Right lobe of liver (tissue), 6 donors: ENCODE measurements around the gene MYL3. TPM values are rescaled to one million over a fixed set of nuclear protein-coding genes. Genes with fewer than 3 reads are reported as not detected.

ENCODE experiments used
- ATAC-seq, 4 donors: fragments of 200-7000 bp; cut with Tn5 transposase; one replicate each; pipeline ENCODE4 v1.9.1; 2020; ENCODE audit warnings: mild to moderate bottlenecking in 4 of 4, moderate library complexity in 4 of 4
- DNase-seq, 3 donors: peaks; one replicate each; pipeline ENCODE4 v3.0.0-alpha.2; 2020
- H3K27ac ChIP-seq, 3 donors: fragments of 200-600 bp; one replicate each; pipeline ENCODE4 v1.8.0; 2022
- H3K27me3 ChIP-seq, 2 donors: fragments of 200-600 bp; one replicate each; pipeline ENCODE4 v1.8.0; 2022
- H3K36me3 ChIP-seq, 4 donors: fragments of 200-600 bp; sonication (generic) in 1 of 4; one replicate each; pipeline versions ENCODE4 v1.5.1 to v1.8.0; 2017 to 2022; ENCODE audit warnings: control low read depth in 1 of 4
- H3K4me1 ChIP-seq, 4 donors: fragments of 200-600 bp; sonication (generic) in 1 of 4; one replicate each; pipeline versions ENCODE4 v1.5.1 to v1.8.0; 2017 to 2022; ENCODE audit warnings: control low read depth in 1 of 4
- H3K4me3 ChIP-seq, 3 donors: fragments of 200-600 bp; one replicate each; pipeline ENCODE4 v1.8.0; 2022
- H3K9me3 ChIP-seq, 4 donors: fragments of 200-600 bp; sonication (generic) in 1 of 4; one replicate each; pipeline versions ENCODE4 v1.5.1 to v1.8.0; 2017 to 2022; ENCODE audit warnings: control low read depth in 1 of 4
- POLR2A ChIP-seq: fragments of 450-650 bp; IDR thresholded peaks from one replicate; pipeline ENCODE4 v1.6.1; 2017; ENCODE audit warnings: antibody characterized with exemption, mild to moderate bottlenecking
- WGBS: methylation state at CpG from one replicate; pipeline ENCODE4 v1.1.6; 2018; ENCODE audit warnings: low coverage, low lambda C conversion rate; ENCODE audit not compliant: insufficient coverage; ENCODE audit errors: missing lambda C conversion rate; 5-methylcytosine and 5-hydroxymethylcytosine counted together
- intact Hi-C, 2 donors: fragments of 100-400 bp; cut with DNase I; formaldehyde crosslinking; loops; one replicate each; pipeline versions ENCODE4 v1.11.2 to v1.14.1; 2022
- total RNA-seq, 6 experiments: library from RNA; depleted of rRNA in 2 of 6; stranded (reverse); fragments of >200 nt in 2 of 6; fragmentation: NEBNext Ultra II Directional in 3 of 6; extraction: Animal tissue kit (Norgen Biotek cat#: 25700) in 3 of 6; gene quantifications; one replicate each; pipeline versions ENCODE4 v1.1.0 to v1.2.4, GENCODE V29; 2016 to 2023
- TF ChIP-seq, protein P1 (sequence below), 4 donors: fragments of 200-600 bp in 3 of 4; fragments of 450-650 bp in 1 of 4; IDR thresholded peaks; one replicate each; pipeline versions ENCODE4 v1.5.1 to v1.8.0; 2016 to 2022; ENCODE audit warnings: antibody characterized with exemption in 4 of 4, mild to moderate bottlenecking in 2 of 4
- donor health status: DM: no; HTN: yes; CAD: no.
- donor health status: DM: no; HTN: no; CAD: no.
- donor health status: DM: no; HTN: no; CAD: no.
- donor health status: DM: no; HTN: yes; CAD: no.
- donor health status: DM: no; HTN: yes; CAD: no.

MYL3 gene
- total RNA-seq, 6 experiments from 2014 or later = 0.37 to 2.0 (median 1.00) TPM

DNA sequence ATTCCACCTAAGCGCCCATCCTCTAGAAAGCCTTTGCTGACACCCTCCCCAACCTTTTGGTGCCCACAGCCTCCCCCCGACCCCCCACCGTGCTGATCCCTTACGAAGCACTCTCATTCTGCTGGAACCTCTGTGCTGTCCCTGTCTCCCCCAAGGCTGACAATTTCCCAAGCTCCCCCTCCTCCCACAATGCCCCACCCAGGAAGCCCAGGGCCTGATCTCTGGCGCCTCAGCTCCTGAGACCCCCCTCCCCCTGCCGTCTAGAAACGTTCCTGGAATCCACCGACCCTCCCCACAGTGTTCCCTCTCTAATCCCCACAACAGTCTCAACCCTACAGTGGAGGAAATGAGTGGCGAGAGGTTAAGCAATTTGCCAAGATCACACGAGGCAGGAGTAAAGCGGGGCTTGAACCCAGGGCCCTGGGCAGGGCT lies 18.3 kb downstream of the MYL3 start:
- TF ChIP-seq POLR2A = no peak
- TF ChIP-seq, protein P1, sequence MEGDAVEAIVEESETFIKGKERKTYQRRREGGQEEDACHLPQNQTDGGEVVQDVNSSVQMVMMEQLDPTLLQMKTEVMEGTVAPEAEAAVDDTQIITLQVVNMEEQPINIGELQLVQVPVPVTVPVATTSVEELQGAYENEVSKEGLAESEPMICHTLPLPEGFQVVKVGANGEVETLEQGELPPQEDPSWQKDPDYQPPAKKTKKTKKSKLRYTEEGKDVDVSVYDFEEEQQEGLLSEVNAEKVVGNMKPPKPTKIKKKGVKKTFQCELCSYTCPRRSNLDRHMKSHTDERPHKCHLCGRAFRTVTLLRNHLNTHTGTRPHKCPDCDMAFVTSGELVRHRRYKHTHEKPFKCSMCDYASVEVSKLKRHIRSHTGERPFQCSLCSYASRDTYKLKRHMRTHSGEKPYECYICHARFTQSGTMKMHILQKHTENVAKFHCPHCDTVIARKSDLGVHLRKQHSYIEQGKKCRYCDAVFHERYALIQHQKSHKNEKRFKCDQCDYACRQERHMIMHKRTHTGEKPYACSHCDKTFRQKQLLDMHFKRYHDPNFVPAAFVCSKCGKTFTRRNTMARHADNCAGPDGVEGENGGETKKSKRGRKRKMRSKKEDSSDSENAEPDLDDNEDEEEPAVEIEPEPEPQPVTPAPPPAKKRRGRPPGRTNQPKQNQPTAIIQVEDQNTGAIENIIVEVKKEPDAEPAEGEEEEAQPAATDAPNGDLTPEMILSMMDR (IDR thresholded peaks at IDR 0.05) = no peak
- H3K4me1 ChIP-seq = no peaks in the 10 kb centered on the region
- ATAC-seq = no peak
- H3K36me3 ChIP-seq = no peaks in the 10 kb centered on the region
- H3K9me3 ChIP-seq = no peaks in the 10 kb centered on the region
- H3K27ac ChIP-seq = peak overlapping the region in 1 of 3 donors; percentile 77
- intact Hi-C loops = no loop called here
- 36% methylated on average over 9 of the region's 11 CpGs for WGBS
- H3K4me3 ChIP-seq = peak overlapping the region; percentile 58 to 66 (median 60)
- DNase-seq = peak in 1 of 3 donors; percentile 49
- H3K27me3 ChIP-seq = no peaks in the 10 kb centered on the region

DNA sequence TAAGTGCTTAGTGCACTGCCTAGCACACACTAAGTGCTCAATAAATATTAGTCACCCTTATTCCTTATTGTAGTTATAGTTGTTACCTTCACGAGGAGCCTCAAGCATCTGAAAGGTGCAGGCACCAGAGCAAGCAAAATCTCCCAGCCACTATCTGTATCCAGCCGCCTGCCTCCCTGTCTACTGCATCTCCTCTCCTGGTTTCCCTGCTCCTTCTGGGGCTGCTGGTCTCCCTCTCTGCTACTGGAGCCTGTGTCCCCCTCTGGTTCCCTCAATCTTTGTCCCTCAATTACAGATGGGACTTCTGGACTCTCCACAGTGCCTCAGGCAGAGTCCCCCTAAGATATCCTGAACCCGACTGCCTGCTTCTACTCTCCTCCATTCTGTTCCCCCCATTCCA lies 18.8 kb downstream of the MYL3 start:
- DNase-seq (no peak), ATAC-seq (no peak)
- TF ChIP-seq POLR2A = no peak
- TF ChIP-seq, protein P1 (IDR thresholded peaks at IDR 0.05) = no peak
- no peaks in the 10 kb centered on the region for H3K4me1 ChIP-seq
- H3K27ac ChIP-seq = no peak overlapping the region
- no peaks in the 10 kb centered on the region for H3K9me3 ChIP-seq
- intact Hi-C loops = no loop called here
- no peaks in the 10 kb centered on the region for H3K36me3 ChIP-seq
- no peak overlapping the region for H3K4me3 ChIP-seq
- H3K27me3 ChIP-seq = no peaks in the 10 kb centered on the region
- WGBS = 93% methylated on average over 2 of the region's 3 CpGs

DNA sequence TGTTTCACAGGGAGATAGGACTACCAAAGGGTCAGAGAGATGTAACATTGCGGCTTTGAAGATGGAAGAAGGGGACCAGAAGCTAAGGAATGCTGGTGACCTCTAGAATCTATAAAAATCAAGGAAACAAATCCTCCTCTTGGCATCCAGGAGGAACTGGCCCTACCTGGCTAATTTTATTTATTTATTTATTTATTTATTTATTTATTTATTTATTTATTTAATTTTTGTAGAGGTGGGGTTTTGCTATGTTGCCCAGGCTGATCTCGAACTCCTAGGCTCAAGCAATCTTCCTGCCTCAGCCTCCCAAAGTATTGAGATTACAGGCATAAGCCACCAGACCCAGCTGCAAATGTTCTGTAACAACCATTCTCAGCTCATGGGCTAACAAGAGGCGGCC lies 19.7 kb downstream of the MYL3 start:
- intact Hi-C loops = no loop called here

DNA sequence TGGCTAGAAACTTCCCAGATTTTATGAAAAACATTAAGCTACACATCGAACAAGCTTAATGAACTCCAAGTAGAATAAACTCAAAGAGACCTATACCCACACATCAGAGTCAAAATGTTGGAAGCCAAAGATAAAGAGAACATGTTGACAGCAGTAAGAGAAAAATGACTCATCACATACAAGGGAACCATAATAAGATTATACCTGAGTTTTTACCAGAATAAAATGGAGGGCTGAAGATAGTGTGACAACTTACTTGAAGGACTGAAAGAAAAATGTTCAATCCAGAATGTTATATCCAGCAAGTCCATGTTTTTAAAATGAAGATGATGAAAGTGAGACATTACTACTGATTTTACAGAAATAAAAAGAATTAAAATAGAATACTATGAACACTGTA lies 22.8 kb downstream of the MYL3 start:
- intact Hi-C loops = no loop called here

More for the DNA sequence above, 19.7 kb downstream of the MYL3 start:
- Histone ChIP-seq H3K36me3 (no peaks in the 10 kb centered on the region), H3K4me1 (no peaks in the 10 kb centered on the region), H3K4me3 (no peak overlapping the region), H3K9me3 (no peaks in the 10 kb centered on the region), H3K27me3 (no peaks in the 10 kb centered on the region), H3K27ac (no peak overlapping the region)
- no peak for DNase-seq
- no peak for TF ChIP-seq POLR2A
- TF ChIP-seq, protein P1 (IDR thresholded peaks at IDR 0.05) = no peak
- 93% methylated on average over 3 of the region's 3 CpGs for WGBS
- no peak for ATAC-seq

More for the DNA sequence above, 22.8 kb downstream of the MYL3 start:
- H3K27me3 ChIP-seq = no peaks in the 10 kb centered on the region
- H3K4me1 ChIP-seq = no peaks in the 10 kb centered on the region
- 93% methylated on average over 1 of the region's 1 CpG for WGBS
- DNase-seq (no peak), ATAC-seq (no peak)
- H3K4me3 ChIP-seq = no peak overlapping the region
- no peak for TF ChIP-seq POLR2A
- TF ChIP-seq, protein P1 (IDR thresholded peaks at IDR 0.05) = no peak
- no peaks in the 10 kb centered on the region for H3K36me3 ChIP-seq
- H3K9me3 ChIP-seq = no peaks in the 10 kb centered on the region
- H3K27ac ChIP-seq = no peak overlapping the region
